WTC11 (cell line): ENCODE results near the gene NINJ2. TPM values are rescaled to one million over a fixed set of nuclear protein-coding genes. Genes with fewer than 3 reads are reported as not detected.

ENCODE experiments used
- ATAC-seq: fragments of 200-7000 bp; cut with Tn5 transposase; 2 replicates; pipeline ENCODE4 v1.10.0; 2021; ENCODE audit warnings: mild to moderate bottlenecking, moderate library complexity
- CTCF ChIA-PET: fragments of 300-600 bp; sonication (Branson Sonifier 250); formaldehyde crosslinking; loops from one replicate; lab custom pipeline; 2021; ENCODE audit warnings: antibody characterized with exemption; lab: Charles Lee
- POLR2A ChIA-PET: fragments of 350-600 bp; sonication (Branson Sonifier 250); formaldehyde crosslinking; loops from one replicate; lab custom pipeline; 2021; ENCODE audit warnings: antibody characterized with exemption; lab: Charles Lee
- DNase-seq: peaks from one replicate; pipeline ENCODE4 v3.0.0; 2021; ENCODE audit warnings: low spot score
- H3K27ac Mint-ChIP-seq: 2 replicates; pipeline ENCODE4 v1.8.0; 2021; ENCODE audit warnings: mixed read lengths
- H3K27me3 Mint-ChIP-seq: 2 replicates; pipeline ENCODE4 v1.8.0; 2021; ENCODE audit warnings: low read depth, mild to moderate bottlenecking, moderate library complexity, mixed read lengths
- H3K36me3 Mint-ChIP-seq: 2 replicates; pipeline ENCODE4 v1.8.0; 2021; ENCODE audit warnings: mixed read lengths
- H3K4me1 Mint-ChIP-seq: 2 replicates; pipeline ENCODE4 v1.8.0; 2022; ENCODE audit warnings: mixed read lengths
- H3K4me3 Mint-ChIP-seq: 2 replicates; pipeline ENCODE4 v1.8.0; 2021; ENCODE audit warnings: mild to moderate bottlenecking, moderate library complexity, mixed read lengths
- H3K9me3 Mint-ChIP-seq: 2 replicates; pipeline ENCODE4 v1.8.0; 2021; ENCODE audit warnings: mixed read lengths
- AR ChIP-seq: fragments of 250-450 bp; sonication (Bioruptor Pico); IDR thresholded peaks from 2 replicates; pipeline ENCODE4 v1.9.0; 2021; ENCODE audit warnings: mild to moderate bottlenecking
- ELF4 ChIP-seq: sonication (generic); formaldehyde crosslinking; IDR thresholded peaks from 2 replicates; pipeline ENCODE4 v1.8.1; 2022; ENCODE audit warnings: low read depth, mild to moderate bottlenecking, moderate library complexity, missing genetic modification reagents
- GTF2I ChIP-seq: fragments of 250-450 bp; sonication (Bioruptor Pico); conservative IDR thresholded peaks from 2 replicates; pipeline ENCODE4 v1.4.0; 2021; ENCODE audit warnings: mild to moderate bottlenecking
- IRF1 ChIP-seq: sonication (generic); formaldehyde crosslinking; IDR thresholded peaks from 2 replicates; pipeline ENCODE4 v1.8.0; 2023; ENCODE audit warnings: missing genetic modification reagents
- KAT7 ChIP-seq: sonication (generic); formaldehyde crosslinking; IDR thresholded peaks from 2 replicates; pipeline ENCODE4 v1.8.1; 2023; ENCODE audit warnings: missing genetic modification reagents, mild to moderate bottlenecking, borderline replicate concordance
- NFATC4 ChIP-seq: fragments of 250-450 bp; sonication (Bioruptor Pico); IDR thresholded peaks from 2 replicates; pipeline ENCODE4 v1.9.0; 2021; ENCODE audit warnings: mild to moderate bottlenecking
- OVOL2 ChIP-seq: fragments of 250-450 bp; sonication (Bioruptor Pico); IDR thresholded peaks from 2 replicates; pipeline ENCODE4 v1.9.0; 2021; ENCODE audit warnings: mild to moderate bottlenecking, borderline replicate concordance
- SMAD4 ChIP-seq: sonication (generic); formaldehyde crosslinking; IDR thresholded peaks from 2 replicates; pipeline ENCODE4 v1.8.0; 2022; ENCODE audit warnings: mild to moderate bottlenecking, missing genetic modification reagents
- TEAD1 ChIP-seq: sonication (generic); formaldehyde crosslinking; IDR thresholded peaks from 2 replicates; pipeline ENCODE4 v1.8.0; 2022; ENCODE audit warnings: mild to moderate bottlenecking, missing genetic modification reagents
- TP53 ChIP-seq: sonication (generic); formaldehyde crosslinking; IDR thresholded peaks from 2 replicates; pipeline ENCODE4 v1.8.1; 2023; ENCODE audit warnings: mild to moderate bottlenecking, missing genetic modification reagents
- ZBTB43 ChIP-seq: sonication (generic); formaldehyde crosslinking; IDR thresholded peaks from 2 replicates; pipeline ENCODE4 v1.8.1; 2023; ENCODE audit warnings: mild to moderate bottlenecking, missing genetic modification reagents
- ZNF317 ChIP-seq: sonication (generic); formaldehyde crosslinking; IDR thresholded peaks from 2 replicates; pipeline ENCODE4 v1.8.1; 2023; ENCODE audit warnings: low read depth, mild to moderate bottlenecking, moderate library complexity, missing genetic modification reagents, borderline replicate concordance
- ZNF425 ChIP-seq: fragments of 250-450 bp; sonication (Bioruptor Pico); conservative IDR thresholded peaks from 2 replicates; pipeline ENCODE4 v1.9.0; 2021; ENCODE audit warnings: mild to moderate bottlenecking
- total RNA-seq: library from RNA; stranded (reverse); gene quantifications from 3 replicates; pipeline ENCODE4 v1.2.3, GENCODE V29; 2021

Gene NINJ2
- total RNA-seq, 1 experiment from 2014 or later, result 0.42 TPM

GRCh38 chr12:646442-647384 lies 16.5 kb downstream of the NINJ2 start:
- no peak for TF ChIP-seq IRF1 (CRISPR knock-in tag)
- CTCF ChIA-PET, result interaction anchor here (1.0 to 2.6 kb wide), 3 partner anchors 33 to 104 kb away, joined by 3 to 7 read pairs (median 4); no protein-coding TSS in a partner anchor

GRCh38 chr12:645563-646071 lies 17.6 kb downstream of the NINJ2 start:
- Mint-ChIP-seq H3K4me1 (peaks cover 7% of the 10 kb centered on the region), H3K27me3 (no peaks in the 10 kb centered on the region), H3K36me3 (no peaks in the 10 kb centered on the region), H3K9me3 (no peaks in the 10 kb centered on the region), H3K27ac (no peak overlapping the region), H3K4me3 (no peak overlapping the region)
- ATAC-seq (no peak), DNase-seq (no peak)
- TF ChIP-seq ZBTB43 (CRISPR knock-in tag) (no peak), SMAD4 (CRISPR knock-in tag) (no peak), ZNF317 (no peak), TEAD1 (CRISPR knock-in tag) (no peak), NFATC4 (CRISPR knock-in tag) (no peak), OVOL2 (no peak), ELF4 (CRISPR knock-in tag) (no peak), GTF2I (CRISPR knock-in tag) (no peak), TP53 (CRISPR knock-in tag) (no peak), AR (CRISPR knock-in tag) (no peak), KAT7 (CRISPR knock-in tag) (no peak), ZNF425 (CRISPR knock-in tag) (no peak)
- CTCF ChIA-PET, result interaction anchor here (1.7 to 2.6 kb wide), 2 partner anchors 69 to 105 kb away, joined by 4 to 7 read pairs; no protein-coding TSS in a partner anchor
- POLR2A ChIA-PET, result no interaction called here

More at GRCh38 chr12:646442-647384, 16.5 kb downstream of the NINJ2 start:
- Mint-ChIP-seq H3K9me3 (no peaks in the 10 kb centered on the region), H3K4me3 (no peak overlapping the region), H3K27ac (peak overlapping the region; percentile 84), H3K36me3 (no peaks in the 10 kb centered on the region), H3K27me3 (no peaks in the 10 kb centered on the region), H3K4me1 (peaks cover 7% of the 10 kb centered on the region)
- DNase-seq (no peak), ATAC-seq (no peak)
- POLR2A ChIA-PET, result no interaction called here
